Stomach smooth muscle (tissue), 2 donors: ENCODE results near the gene TNNT2.

Experiments
- H3K27ac ChIP-seq: one replicate; pipeline ENCODE4 v1.7.0; 2013; ENCODE audit warnings: mild to moderate bottlenecking, low read length, inconsistent platforms
- H3K27me3 ChIP-seq, 2 donors: one replicate each; pipeline ENCODE4 v1.7.0; 2013; ENCODE audit warnings: low read length in 2 of 2; ENCODE audit not compliant: insufficient read depth in 2 of 2, control insufficient read depth in 1 of 2
- H3K36me3 ChIP-seq, 2 donors: one replicate each; pipeline ENCODE4 v1.7.0; 2013; ENCODE audit warnings: low read length in 2 of 2; ENCODE audit not compliant: control insufficient read depth in 2 of 2, insufficient read depth in 2 of 2
- H3K4me1 ChIP-seq: one replicate; pipeline ENCODE4 v1.7.0; 2013; ENCODE audit warnings: low read length; ENCODE audit not compliant: control insufficient read depth, insufficient read depth
- H3K4me3 ChIP-seq, 2 donors: one replicate each; pipeline ENCODE4 v1.7.0; 2013; ENCODE audit warnings: low read length in 2 of 2
- H3K9ac ChIP-seq, 2 donors: one replicate each; pipeline ENCODE4 v1.7.0; 2013; ENCODE audit warnings: low read length in 2 of 2, mild to moderate bottlenecking in 1 of 2
- H3K9me3 ChIP-seq, 2 donors: one replicate each; pipeline ENCODE4 v1.7.0; 2013; ENCODE audit warnings: low read length in 2 of 2; ENCODE audit not compliant: control insufficient read depth in 2 of 2
- donor health status: healthy.
- donor health status: Pancreatic carcinoma.

Gene TNNT2

GRCh38 chr1:201393076-201393475 lies 15.6 kb upstream of the TNNT2 start:
- no peak overlapping the region for H3K27ac ChIP-seq
- no peak overlapping the region for H3K4me3 ChIP-seq
- no peak overlapping the region for H3K9ac ChIP-seq
- H3K9me3 ChIP-seq = no peaks in the 10 kb centered on the region
- H3K4me1 ChIP-seq = no peaks in the 10 kb centered on the region
- no peaks in the 10 kb centered on the region for H3K36me3 ChIP-seq
- peaks cover 4 to 9% of the 10 kb centered on the region in 2 donors for H3K27me3 ChIP-seq

- H3K4me1 ChIP-seq = no peaks in the 10 kb centered on the region
- no peaks in the 10 kb centered on the region for H3K9me3 ChIP-seq
- no peak overlapping the region for H3K4me3 ChIP-seq
- no peak overlapping the region for H3K9ac ChIP-seq
- no peaks in the 10 kb centered on the region for H3K36me3 ChIP-seq
- peaks cover 0 to 3% of the 10 kb centered on the region in 2 donors for H3K27me3 ChIP-seq
- H3K27ac ChIP-seq = no peak overlapping the region
These were observed 14.4 kb upstream of the TNNT2 start for GRCh38 chr1:201391651-201392511.

DNA sequence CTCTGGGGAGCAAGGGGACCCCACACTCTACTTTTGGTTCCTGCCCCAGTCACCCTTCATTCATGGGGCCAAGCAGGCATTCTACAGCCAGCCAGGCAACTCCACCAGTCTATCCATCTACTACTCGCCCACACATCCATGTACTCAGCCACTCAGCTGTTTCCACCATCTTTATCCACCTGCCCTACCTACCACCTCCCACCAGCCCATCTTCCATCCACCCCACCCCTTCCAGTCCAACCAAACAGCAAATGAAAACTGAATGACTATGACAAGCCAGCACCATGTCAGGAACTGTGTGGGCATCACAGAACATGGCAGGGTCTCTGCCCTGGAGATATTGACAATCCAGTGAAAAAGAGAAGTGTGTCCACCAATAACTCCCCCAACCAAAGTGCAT lies 13.7 kb upstream of the TNNT2 start:
- Histone ChIP-seq H3K9me3 (no peaks in the 10 kb centered on the region), H3K4me3 (no peak overlapping the region), H3K27me3 (peaks cover 0 to 3% of the 10 kb centered on the region in 2 donors), H3K4me1 (no peaks in the 10 kb centered on the region), H3K36me3 (no peaks in the 10 kb centered on the region), H3K27ac (no peak overlapping the region), H3K9ac (no peak overlapping the region)

DNA sequence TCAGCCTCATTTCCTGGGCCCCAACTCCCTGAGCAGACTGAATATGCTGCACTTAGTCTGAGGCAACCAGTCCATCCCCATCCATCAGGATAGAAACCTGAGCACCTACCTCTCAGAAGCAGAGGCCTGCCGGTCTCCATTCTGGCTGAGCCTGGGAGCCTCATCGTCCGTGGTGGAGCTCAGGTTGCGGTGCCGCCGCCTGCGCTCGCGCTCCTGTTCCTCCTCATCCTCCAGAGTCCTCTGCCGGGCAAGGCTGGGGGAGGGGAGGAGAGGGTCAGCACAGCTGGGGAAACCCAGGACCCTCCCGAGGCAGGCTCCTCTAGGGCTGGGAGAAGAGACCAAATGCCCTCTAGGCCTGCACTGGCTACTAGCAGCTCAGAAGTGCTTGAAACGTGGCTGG lies 11.6 kb upstream of the TNNT2 start:
- Histone ChIP-seq H3K9ac (no peak overlapping the region), H3K36me3 (no peaks in the 10 kb centered on the region), H3K4me1 (no peaks in the 10 kb centered on the region), H3K4me3 (no peak overlapping the region), H3K27me3 (peaks cover 0 to 3% of the 10 kb centered on the region in 2 donors), H3K27ac (no peak overlapping the region), H3K9me3 (no peaks in the 10 kb centered on the region)

DNA sequence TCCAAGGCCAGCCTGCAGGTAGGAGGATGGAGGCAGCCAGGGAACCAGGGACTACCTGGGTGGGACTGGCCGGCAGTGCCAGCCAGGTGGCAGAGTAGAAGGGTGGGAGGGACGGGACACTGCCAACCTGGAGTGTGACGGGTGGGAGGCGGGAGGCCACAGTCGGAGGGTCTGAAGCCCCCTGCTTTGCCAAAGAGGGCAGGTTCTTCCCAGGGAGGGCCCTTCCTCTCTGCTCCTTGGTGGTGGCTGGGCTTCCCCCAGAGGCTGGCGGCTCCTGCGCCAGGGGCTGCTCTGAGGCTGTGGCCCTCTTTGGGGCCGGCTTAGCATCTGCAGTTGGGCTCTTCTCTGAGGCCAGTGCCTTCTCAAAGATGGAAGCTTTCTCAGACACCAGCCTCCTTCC lies 8.7 kb upstream of the TNNT2 start:
- no peak overlapping the region for H3K4me3 ChIP-seq
- no peaks in the 10 kb centered on the region for H3K9me3 ChIP-seq
- H3K9ac ChIP-seq = no peak overlapping the region
- no peaks in the 10 kb centered on the region for H3K27me3 ChIP-seq
- no peak overlapping the region for H3K27ac ChIP-seq
- no peaks in the 10 kb centered on the region for H3K4me1 ChIP-seq
- H3K36me3 ChIP-seq = no peaks in the 10 kb centered on the region

DNA sequence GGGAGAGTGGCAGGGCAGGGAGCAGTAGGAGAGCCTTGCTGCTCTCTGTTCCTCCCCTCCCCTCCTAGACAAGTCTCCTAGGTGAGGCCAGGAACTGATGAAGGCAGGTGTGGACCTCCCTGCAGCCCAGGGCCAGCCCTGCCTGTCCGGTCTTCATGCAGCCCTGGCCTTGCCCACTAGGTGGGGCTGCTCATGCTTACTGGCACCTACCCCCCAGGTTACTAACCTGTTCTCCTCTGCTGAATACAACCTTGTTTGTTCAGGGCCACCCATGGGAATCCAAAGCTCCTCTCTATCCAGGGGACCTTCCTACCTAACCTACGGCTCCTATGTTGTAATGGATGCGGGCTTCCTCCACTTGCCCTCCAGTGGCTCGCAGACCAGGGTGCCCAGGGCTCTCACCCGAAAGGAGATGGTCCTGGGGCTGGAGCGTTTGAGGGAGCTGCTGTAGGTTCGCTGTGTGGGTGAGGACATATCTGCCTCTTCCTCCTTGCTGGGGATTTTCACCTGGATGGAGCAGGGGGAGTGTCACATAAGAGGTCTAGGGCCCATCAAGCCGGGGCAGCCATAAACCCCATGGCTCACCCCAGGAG lies 7.9 kb upstream of the TNNT2 start:
- H3K4me1 ChIP-seq = no peaks in the 10 kb centered on the region
- H3K36me3 ChIP-seq = no peaks in the 10 kb centered on the region

DNA sequence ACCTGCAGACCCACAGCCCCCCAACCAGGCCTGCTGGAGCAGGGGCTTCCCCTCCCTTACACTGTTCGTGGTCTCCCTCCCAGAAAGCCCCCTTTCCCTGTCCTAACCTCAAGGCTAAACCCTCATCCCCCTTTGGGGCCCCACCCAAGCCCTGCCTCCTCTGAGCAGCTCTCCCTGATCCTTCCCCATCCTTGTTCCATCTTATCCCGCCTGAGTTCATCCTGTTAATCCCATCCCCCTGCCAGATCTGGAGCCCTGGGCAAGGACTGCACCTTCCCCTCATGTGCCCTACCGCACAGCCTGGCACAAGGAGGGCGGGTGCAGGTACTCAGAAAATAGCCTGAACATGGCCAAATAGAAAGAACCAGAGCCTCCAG lies 6.9 kb upstream of the TNNT2 start:
- Histone ChIP-seq H3K9me3 (no peaks in the 10 kb centered on the region), H3K27me3 (no peaks in the 10 kb centered on the region), H3K9ac (no peak overlapping the region), H3K4me1 (no peaks in the 10 kb centered on the region), H3K36me3 (no peaks in the 10 kb centered on the region), H3K4me3 (no peak overlapping the region), H3K27ac (no peak overlapping the region)

More for the DNA sequence above, 7.9 kb upstream of the TNNT2 start:
- Histone ChIP-seq H3K27me3 (no peaks in the 10 kb centered on the region), H3K27ac (no peak overlapping the region), H3K4me3 (no peak overlapping the region), H3K9me3 (no peaks in the 10 kb centered on the region), H3K9ac (no peak overlapping the region)

DNA sequence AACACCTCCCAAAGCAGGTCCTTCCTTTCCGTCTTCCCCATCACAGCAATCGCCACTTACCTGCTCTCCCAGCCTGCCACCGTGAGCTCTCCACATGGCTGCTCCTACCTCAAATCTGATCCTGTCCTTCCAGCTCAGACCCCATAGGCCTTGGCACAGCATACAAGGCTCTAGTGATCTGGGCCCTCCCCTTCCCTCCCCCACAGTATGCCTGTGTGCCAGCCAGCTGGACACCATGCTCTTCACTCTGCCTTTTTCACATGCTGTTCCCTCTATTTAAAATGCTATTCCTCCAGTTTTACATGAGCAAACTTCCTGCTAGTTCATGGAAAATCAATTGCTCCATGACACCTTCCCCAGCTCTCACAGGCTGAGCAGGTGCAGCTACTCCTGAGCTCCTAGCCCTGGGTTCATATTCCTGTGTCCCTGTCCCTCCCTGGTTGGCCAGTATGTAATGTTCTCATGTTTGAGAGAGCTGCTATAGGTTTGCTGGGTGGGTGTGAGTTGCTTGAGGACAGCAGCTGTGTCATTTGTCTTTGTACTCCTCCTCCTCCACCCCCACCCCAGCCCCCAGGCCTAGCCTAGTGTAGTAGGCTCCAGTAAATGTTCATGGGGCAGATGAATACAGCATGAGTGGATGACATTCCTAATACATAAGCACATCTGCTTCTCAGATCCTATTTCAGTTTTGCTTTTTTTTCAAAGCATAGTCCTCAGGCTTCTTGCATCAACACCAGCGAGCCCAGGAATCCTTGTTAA lies 6.3 kb upstream of the TNNT2 start:
- Histone ChIP-seq H3K9me3 (no peaks in the 10 kb centered on the region), H3K4me1 (no peaks in the 10 kb centered on the region), H3K27me3 (no peaks in the 10 kb centered on the region), H3K9ac (no peak overlapping the region), H3K4me3 (no peak overlapping the region), H3K36me3 (no peaks in the 10 kb centered on the region), H3K27ac (no peak overlapping the region)

GRCh38 chr1:201381130-201381529 lies 3.6 kb upstream of the TNNT2 start:
- Histone ChIP-seq H3K9me3 (no peaks in the 10 kb centered on the region), H3K36me3 (no peaks in the 10 kb centered on the region), H3K9ac (no peak overlapping the region), H3K27ac (no peak overlapping the region), H3K4me3 (no peak overlapping the region), H3K4me1 (no peaks in the 10 kb centered on the region), H3K27me3 (peaks cover 7 to 10% of the 10 kb centered on the region in 2 donors)

- H3K9ac ChIP-seq = no peak overlapping the region
- H3K4me1 ChIP-seq = no peaks in the 10 kb centered on the region
- H3K4me3 ChIP-seq = no peak overlapping the region
- H3K36me3 ChIP-seq = no peaks in the 10 kb centered on the region
- H3K9me3 ChIP-seq = no peaks in the 10 kb centered on the region
- peaks cover 11 to 13% of the 10 kb centered on the region in 2 donors for H3K27me3 ChIP-seq
- H3K27ac ChIP-seq = no peak overlapping the region
These were observed 2.3 kb upstream of the TNNT2 start for GRCh38 chr1:201379733-201380242.
